ENCODE measurements around the gene PPT2. TPM values are rescaled to one million over a fixed set of nuclear protein-coding genes. Genes with fewer than 3 reads are reported as not detected.

Gene PPT2
- polyA plus RNA-seq, 1 donor from 2014 or later: 330 TPM

GRCh38 chr6:32188381-32189068, 34.6 kb downstream of the PPT2 start:
- Histone ChIP-seq H3K27ac (ENCODE audit: low read length) (peak overlapping the region; percentile 91), H3K9me3 (ENCODE audit: low read length) (no peaks in the 10 kb centered on the region)

DNA sequence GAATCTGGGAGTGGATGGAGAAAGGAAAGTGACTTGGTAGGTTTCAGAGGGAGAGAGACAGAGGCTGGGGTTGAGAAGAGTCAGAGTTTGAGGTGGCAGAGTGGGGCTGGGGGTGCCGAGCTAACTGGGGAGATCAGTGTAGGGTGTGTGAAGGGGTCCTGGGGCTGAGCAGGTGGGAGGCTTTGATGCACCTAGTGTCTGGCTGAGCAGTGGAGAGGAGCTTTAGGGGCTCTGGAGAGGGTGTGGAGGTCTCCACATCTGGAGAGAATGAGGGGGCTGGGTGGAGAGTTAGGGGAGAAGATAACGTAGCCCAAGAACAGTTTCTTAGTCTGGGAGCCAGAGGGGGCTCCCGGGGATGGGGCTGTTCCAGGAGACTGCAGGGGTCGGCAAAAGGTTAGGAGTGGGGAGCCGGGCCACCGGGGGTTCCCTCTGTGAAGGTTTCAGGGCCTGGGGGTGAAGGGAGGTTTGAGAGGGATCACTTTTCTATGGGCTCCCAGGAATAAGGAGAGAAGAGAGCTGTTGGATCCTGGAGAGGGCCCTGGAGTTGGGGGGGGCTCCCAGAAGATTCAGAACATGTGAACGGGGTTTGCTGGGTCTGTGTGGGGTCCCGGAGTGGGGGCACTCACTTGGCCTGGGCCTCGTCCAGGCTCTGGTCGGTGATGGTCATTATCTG, 35.3 kb downstream of the PPT2 start:
- Histone ChIP-seq H3K9me3 (ENCODE audit: low read length) (no peaks in the 10 kb centered on the region), H3F3A (ENCODE audit: insufficient read depth, low read length, poor library complexity, severe bottlenecking) (no peaks in the 10 kb centered on the region), H4K20me1 (ENCODE audit: insufficient read depth) (no peaks in the 10 kb centered on the region), H3K9ac (ENCODE audit: low read length) (peak overlapping the region; percentile 94), H3K36me3 (ENCODE audit: insufficient read depth, low read length) (no peaks in the 10 kb centered on the region), H3K4me3 (ENCODE audit: low read length) (peak overlapping the region; percentile 75), H3K9me2 (ENCODE audit: insufficient read depth, low read length) (no peaks in the 10 kb centered on the region), H3K4me2 (ENCODE audit: low read length) (peak overlapping the region; percentile 89), H3K27me3 (ENCODE audit: insufficient read depth, low read depth, low read length) (no peaks in the 10 kb centered on the region), H3K27ac (ENCODE audit: low read length) (peak overlapping the region; percentile 91), H3K79me2 (replicated peaks; ENCODE audit: insufficient read depth, low read length) (peaks cover 17% of the 10 kb centered on the region), H2AFZ (ENCODE audit: low read depth, low read length) (peak overlapping the region; percentile 12)
- TF ChIP-seq, protein P1, sequence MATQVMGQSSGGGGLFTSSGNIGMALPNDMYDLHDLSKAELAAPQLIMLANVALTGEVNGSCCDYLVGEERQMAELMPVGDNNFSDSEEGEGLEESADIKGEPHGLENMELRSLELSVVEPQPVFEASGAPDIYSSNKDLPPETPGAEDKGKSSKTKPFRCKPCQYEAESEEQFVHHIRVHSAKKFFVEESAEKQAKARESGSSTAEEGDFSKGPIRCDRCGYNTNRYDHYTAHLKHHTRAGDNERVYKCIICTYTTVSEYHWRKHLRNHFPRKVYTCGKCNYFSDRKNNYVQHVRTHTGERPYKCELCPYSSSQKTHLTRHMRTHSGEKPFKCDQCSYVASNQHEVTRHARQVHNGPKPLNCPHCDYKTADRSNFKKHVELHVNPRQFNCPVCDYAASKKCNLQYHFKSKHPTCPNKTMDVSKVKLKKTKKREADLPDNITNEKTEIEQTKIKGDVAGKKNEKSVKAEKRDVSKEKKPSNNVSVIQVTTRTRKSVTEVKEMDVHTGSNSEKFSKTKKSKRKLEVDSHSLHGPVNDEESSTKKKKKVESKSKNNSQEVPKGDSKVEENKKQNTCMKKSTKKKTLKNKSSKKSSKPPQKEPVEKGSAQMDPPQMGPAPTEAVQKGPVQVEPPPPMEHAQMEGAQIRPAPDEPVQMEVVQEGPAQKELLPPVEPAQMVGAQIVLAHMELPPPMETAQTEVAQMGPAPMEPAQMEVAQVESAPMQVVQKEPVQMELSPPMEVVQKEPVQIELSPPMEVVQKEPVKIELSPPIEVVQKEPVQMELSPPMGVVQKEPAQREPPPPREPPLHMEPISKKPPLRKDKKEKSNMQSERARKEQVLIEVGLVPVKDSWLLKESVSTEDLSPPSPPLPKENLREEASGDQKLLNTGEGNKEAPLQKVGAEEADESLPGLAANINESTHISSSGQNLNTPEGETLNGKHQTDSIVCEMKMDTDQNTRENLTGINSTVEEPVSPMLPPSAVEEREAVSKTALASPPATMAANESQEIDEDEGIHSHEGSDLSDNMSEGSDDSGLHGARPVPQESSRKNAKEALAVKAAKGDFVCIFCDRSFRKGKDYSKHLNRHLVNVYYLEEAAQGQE (IDR thresholded peaks at IDR 0.05; ENCODE audit: borderline replicate concordance): no peak
- TF ChIP-seq RAD21 (conservative IDR thresholded peaks at IDR 0.05) (no peak), SMC3 (conservative IDR thresholded peaks at IDR 0.05; ENCODE audit: poor library complexity) (no peak), TAF1 (IDR thresholded peaks at IDR 0.05; ENCODE audit: low read depth) (no peak), EZH2 (IDR thresholded peaks at IDR 0.05; ENCODE audit: borderline replicate concordance, insufficient read depth, low read length, poor library complexity, severe bottlenecking) (no peak), EP300 (conservative IDR thresholded peaks at IDR 0.05; ENCODE audit: poor library complexity, severe bottlenecking) (no peak), POLR2AphosphoS5 (IDR thresholded peaks at IDR 0.05) (no peak), MXI1 (conservative IDR thresholded peaks at IDR 0.05; ENCODE audit: poor library complexity, severe bottlenecking) (no peak)

More at GRCh38 chr6:32188381-32189068, 34.6 kb downstream of the PPT2 start:
- Histone ChIP-seq H3K79me2 (replicated peaks; ENCODE audit: insufficient read depth, low read length) (peaks cover 17% of the 10 kb centered on the region), H3K27me3 (ENCODE audit: insufficient read depth, low read depth, low read length) (no peaks in the 10 kb centered on the region), H4K20me1 (ENCODE audit: insufficient read depth) (no peaks in the 10 kb centered on the region), H3K36me3 (ENCODE audit: insufficient read depth, low read length) (no peaks in the 10 kb centered on the region), H2AFZ (ENCODE audit: low read depth, low read length) (no peak overlapping the region), H3F3A (ENCODE audit: insufficient read depth, low read length, poor library complexity, severe bottlenecking) (no peaks in the 10 kb centered on the region), H3K9me2 (ENCODE audit: insufficient read depth, low read length) (no peaks in the 10 kb centered on the region), H3K4me2 (ENCODE audit: low read length) (peak overlapping the region; percentile 89), H3K4me3 (ENCODE audit: low read length) (peak overlapping the region; percentile 75), H3K9ac (ENCODE audit: low read length) (peak overlapping the region; percentile 94)
- TF ChIP-seq EP300 (conservative IDR thresholded peaks at IDR 0.05; ENCODE audit: poor library complexity, severe bottlenecking): no peak
- TF ChIP-seq POLR2AphosphoS5 (IDR thresholded peaks at IDR 0.05): no peak
- no peak for TF ChIP-seq SMC3 (conservative IDR thresholded peaks at IDR 0.05; ENCODE audit: poor library complexity)
- TF ChIP-seq RAD21 (conservative IDR thresholded peaks at IDR 0.05): no peak
- TF ChIP-seq, protein P1 (IDR thresholded peaks at IDR 0.05; ENCODE audit: borderline replicate concordance): no peak
- TF ChIP-seq MXI1 (conservative IDR thresholded peaks at IDR 0.05; ENCODE audit: poor library complexity, severe bottlenecking): no peak
- TF ChIP-seq, protein P2, sequence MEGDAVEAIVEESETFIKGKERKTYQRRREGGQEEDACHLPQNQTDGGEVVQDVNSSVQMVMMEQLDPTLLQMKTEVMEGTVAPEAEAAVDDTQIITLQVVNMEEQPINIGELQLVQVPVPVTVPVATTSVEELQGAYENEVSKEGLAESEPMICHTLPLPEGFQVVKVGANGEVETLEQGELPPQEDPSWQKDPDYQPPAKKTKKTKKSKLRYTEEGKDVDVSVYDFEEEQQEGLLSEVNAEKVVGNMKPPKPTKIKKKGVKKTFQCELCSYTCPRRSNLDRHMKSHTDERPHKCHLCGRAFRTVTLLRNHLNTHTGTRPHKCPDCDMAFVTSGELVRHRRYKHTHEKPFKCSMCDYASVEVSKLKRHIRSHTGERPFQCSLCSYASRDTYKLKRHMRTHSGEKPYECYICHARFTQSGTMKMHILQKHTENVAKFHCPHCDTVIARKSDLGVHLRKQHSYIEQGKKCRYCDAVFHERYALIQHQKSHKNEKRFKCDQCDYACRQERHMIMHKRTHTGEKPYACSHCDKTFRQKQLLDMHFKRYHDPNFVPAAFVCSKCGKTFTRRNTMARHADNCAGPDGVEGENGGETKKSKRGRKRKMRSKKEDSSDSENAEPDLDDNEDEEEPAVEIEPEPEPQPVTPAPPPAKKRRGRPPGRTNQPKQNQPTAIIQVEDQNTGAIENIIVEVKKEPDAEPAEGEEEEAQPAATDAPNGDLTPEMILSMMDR (IDR thresholded peaks at IDR 0.05; ENCODE audit: poor library complexity, severe bottlenecking): no peak
- TF ChIP-seq TAF1 (IDR thresholded peaks at IDR 0.05; ENCODE audit: low read depth): no peak
- no peak for TF ChIP-seq EZH2 (IDR thresholded peaks at IDR 0.05; ENCODE audit: borderline replicate concordance, insufficient read depth, low read length, poor library complexity, severe bottlenecking)

All from neural cell (in vitro differentiated cells).